Gastrocnemius medialis (tissue), 4 donors: ENCODE results near the gene MTX2. TPM values are rescaled to one million over a fixed set of nuclear protein-coding genes. Genes with fewer than 3 reads are reported as not detected.

Source experiments
- ATAC-seq, 2 donors: fragments of 150-250 bp; one replicate each; pipeline ENCODE4 v1.9.1; 2016
- DNase-seq, 2 donors: peaks; one replicate each; pipeline ENCODE4 v3.0.0-alpha.2; 2019
- H3K27ac ChIP-seq, 4 donors: fragments of 200-600 bp; sonication (generic); 1 replicate in 1 of 4; 2 replicates in 3 of 4; pipeline ENCODE4 v1.5.1; 2016 to 2018; ENCODE audit warnings: mild to moderate bottlenecking in 2 of 4, moderate library complexity in 1 of 4
- H3K27me3 ChIP-seq, 3 donors: fragments of 200-600 bp; sonication (generic) in 2 of 3; 1 replicate in 1 of 3; 2 replicates in 2 of 3; pipeline versions ENCODE4 v1.5.1 to v1.6.0; 2016 to 2019; ENCODE audit warnings: mild to moderate bottlenecking in 1 of 3, moderate library complexity in 1 of 3
- H3K36me3 ChIP-seq, 2 donors: fragments of 200-600 bp; sonication (generic) in 1 of 2; one replicate each; pipeline ENCODE4 v1.5.1; 2017 to 2018
- H3K4me1 ChIP-seq, 2 donors: fragments of 200-600 bp; sonication (generic) in 1 of 2; one replicate each; pipeline ENCODE4 v1.5.1; 2016 to 2017; ENCODE audit warnings: mild to moderate bottlenecking in 2 of 2
- H3K4me3 ChIP-seq, 4 donors: fragments of 200-600 bp; sonication (generic) in 3 of 4; 1 replicate in 1 of 4; 2 replicates in 3 of 4; pipeline ENCODE4 v1.5.1; 2016 to 2019; ENCODE audit warnings: mild to moderate bottlenecking in 2 of 4
- H3K9me3 ChIP-seq, 3 donors: fragments of 200-600 bp; sonication (generic) in 2 of 3; 1 replicate in 1 of 3; 2 replicates in 2 of 3; pipeline ENCODE4 v1.5.1; 2016 to 2019
- POLR2A ChIP-seq, 2 donors: fragments of 450-650 bp; IDR thresholded peaks; one replicate each; pipeline ENCODE4 v1.6.1; 2017; ENCODE audit warnings: antibody characterized with exemption in 2 of 2, mild to moderate bottlenecking in 2 of 2, moderate library complexity in 2 of 2
- in situ Hi-C, 4 donors: fragments of 200-750 bp; cut with MboI; loops; one replicate each; pipeline versions ENCODE4 v1.15.0 to v1.8.0; 2017; ENCODE audit warnings: low sequenced_read_pairs in 4 of 4
- intact Hi-C: fragments of 100-400 bp; cut with DNase I; formaldehyde crosslinking; loops from one replicate; pipeline ENCODE4 v1.15.1; 2023; ENCODE audit warnings: low total_unique reads
- total RNA-seq, 4 donors: library from RNA; depleted of rRNA; stranded (reverse); fragments of >200 nt; gene quantifications; one replicate each; pipeline versions ENCODE4 v1.1.0 to v1.2.3, GENCODE V29; 2016
- TF ChIP-seq, protein P1 (sequence below), 5 experiments: fragments of 450-650 bp in 3 of 5; fragments of 200-600 bp in 2 of 5; sonication (generic) in 2 of 5; IDR thresholded peaks in 4 of 5; conservative IDR thresholded peaks in 1 of 5; 1 replicate in 4 of 5; 2 replicates in 1 of 5; pipeline ENCODE4 v1.5.1; 2016 to 2019; ENCODE audit warnings: antibody characterized with exemption in 5 of 5, mild to moderate bottlenecking in 3 of 5, moderate library complexity in 3 of 5

The MTX2 gene
- total RNA-seq, 4 donors from 2014 or later, result 35.8 to 43.3 (median 39.1) TPM

DNA sequence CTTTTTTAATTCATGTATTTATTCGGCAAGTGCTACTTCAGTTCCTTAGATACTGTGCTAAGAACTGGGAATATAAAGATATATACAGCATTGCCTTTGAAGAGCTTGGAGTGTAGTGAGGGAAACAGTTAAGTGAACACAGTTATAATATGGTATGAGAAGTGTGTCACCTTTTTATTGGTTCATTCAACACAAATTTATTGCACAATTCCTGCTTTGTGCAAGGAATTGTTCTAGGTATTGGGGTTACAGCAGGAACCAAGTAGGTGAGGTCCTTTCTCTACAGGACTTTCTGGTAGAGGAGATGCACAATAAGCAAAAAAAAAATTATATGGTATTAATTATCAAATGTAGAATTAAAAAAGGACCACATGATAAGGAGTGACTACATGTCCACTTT, 65.5 kb downstream of the MTX2 start:
- in situ Hi-C loops, result no loop called here
- Histone ChIP-seq H3K4me1 (no peaks in the 10 kb centered on the region), H3K4me3 (no peak overlapping the region), H3K27ac (no peak overlapping the region), H3K36me3 (peaks cover 0 to 23% of the 10 kb centered on the region in 2 donors), H3K27me3 (no peaks in the 10 kb centered on the region), H3K9me3 (no peaks in the 10 kb centered on the region)
- intact Hi-C loops, result no loop called here
- DNase-seq (no peak), ATAC-seq (no peak)
- TF ChIP-seq, protein P1, sequence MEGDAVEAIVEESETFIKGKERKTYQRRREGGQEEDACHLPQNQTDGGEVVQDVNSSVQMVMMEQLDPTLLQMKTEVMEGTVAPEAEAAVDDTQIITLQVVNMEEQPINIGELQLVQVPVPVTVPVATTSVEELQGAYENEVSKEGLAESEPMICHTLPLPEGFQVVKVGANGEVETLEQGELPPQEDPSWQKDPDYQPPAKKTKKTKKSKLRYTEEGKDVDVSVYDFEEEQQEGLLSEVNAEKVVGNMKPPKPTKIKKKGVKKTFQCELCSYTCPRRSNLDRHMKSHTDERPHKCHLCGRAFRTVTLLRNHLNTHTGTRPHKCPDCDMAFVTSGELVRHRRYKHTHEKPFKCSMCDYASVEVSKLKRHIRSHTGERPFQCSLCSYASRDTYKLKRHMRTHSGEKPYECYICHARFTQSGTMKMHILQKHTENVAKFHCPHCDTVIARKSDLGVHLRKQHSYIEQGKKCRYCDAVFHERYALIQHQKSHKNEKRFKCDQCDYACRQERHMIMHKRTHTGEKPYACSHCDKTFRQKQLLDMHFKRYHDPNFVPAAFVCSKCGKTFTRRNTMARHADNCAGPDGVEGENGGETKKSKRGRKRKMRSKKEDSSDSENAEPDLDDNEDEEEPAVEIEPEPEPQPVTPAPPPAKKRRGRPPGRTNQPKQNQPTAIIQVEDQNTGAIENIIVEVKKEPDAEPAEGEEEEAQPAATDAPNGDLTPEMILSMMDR (IDR thresholded peaks at IDR 0.05 in 4 of 5, conservative IDR thresholded peaks at IDR 0.05 in 1 of 5), result no peak
- TF ChIP-seq POLR2A (IDR thresholded peaks at IDR 0.05), result no peak

DNA sequence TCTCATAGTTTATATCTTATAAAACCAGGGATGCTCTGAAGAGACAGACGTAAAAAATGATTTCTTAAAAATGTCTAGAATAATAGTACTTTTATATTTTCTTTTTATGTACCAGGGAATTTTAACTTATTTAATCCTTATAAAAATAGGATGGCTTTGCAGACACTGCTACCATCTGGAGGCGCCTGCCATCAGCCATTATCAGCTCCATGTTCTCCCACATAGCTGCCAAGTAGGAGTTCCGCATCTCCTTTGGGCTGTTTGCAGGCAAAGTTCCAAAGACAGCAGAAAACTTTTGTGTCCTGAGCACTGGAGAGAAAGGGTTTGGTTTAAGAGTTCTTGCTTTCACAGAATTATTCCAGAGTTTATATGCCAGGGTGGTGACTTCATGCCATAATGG, 69.2 kb downstream of the MTX2 start:
- Histone ChIP-seq H3K36me3 (peaks cover 0 to 13% of the 10 kb centered on the region in 2 donors), H3K4me3 (no peak overlapping the region), H3K9me3 (no peaks in the 10 kb centered on the region), H3K4me1 (no peaks in the 10 kb centered on the region), H3K27me3 (no peaks in the 10 kb centered on the region), H3K27ac (no peak overlapping the region)
- in situ Hi-C loops (no loop called here), intact Hi-C loops (no loop called here)
- ATAC-seq (no peak), DNase-seq (no peak)
- no peak for TF ChIP-seq POLR2A (IDR thresholded peaks at IDR 0.05)
- TF ChIP-seq, protein P1 (IDR thresholded peaks at IDR 0.05 in 4 of 5, conservative IDR thresholded peaks at IDR 0.05 in 1 of 5), result no peak

- Histone ChIP-seq H3K4me1 (no peaks in the 10 kb centered on the region), H3K4me3 (no peak overlapping the region), H3K36me3 (peaks cover 0 to 13% of the 10 kb centered on the region in 2 donors), H3K27me3 (no peaks in the 10 kb centered on the region), H3K27ac (no peak overlapping the region), H3K9me3 (no peaks in the 10 kb centered on the region)
- TF ChIP-seq, protein P1 (IDR thresholded peaks at IDR 0.05 in 4 of 5, conservative IDR thresholded peaks at IDR 0.05 in 1 of 5), result no peak
- TF ChIP-seq POLR2A (IDR thresholded peaks at IDR 0.05), result no peak
- intact Hi-C loops (no loop called here), in situ Hi-C loops (no loop called here)
- ATAC-seq (no peak), DNase-seq (no peak)
Observed at GRCh38 chr2:176339208-176339607, 70.0 kb downstream of the MTX2 start.

- Histone ChIP-seq H3K27me3 (no peaks in the 10 kb centered on the region), H3K4me3 (no peak overlapping the region), H3K9me3 (no peaks in the 10 kb centered on the region), H3K4me1 (no peaks in the 10 kb centered on the region), H3K36me3 (no peaks in the 10 kb centered on the region), H3K27ac (no peak overlapping the region)
- DNase-seq (no peak), ATAC-seq (no peak)
- in situ Hi-C loops (no loop called here), intact Hi-C loops (no loop called here)
- no peak for TF ChIP-seq POLR2A (IDR thresholded peaks at IDR 0.05)
- TF ChIP-seq, protein P1 (IDR thresholded peaks at IDR 0.05 in 4 of 5, conservative IDR thresholded peaks at IDR 0.05 in 1 of 5), result no peak
Observed at GRCh38 chr2:176356251-176356650, 87.0 kb downstream of the MTX2 start.

DNA sequence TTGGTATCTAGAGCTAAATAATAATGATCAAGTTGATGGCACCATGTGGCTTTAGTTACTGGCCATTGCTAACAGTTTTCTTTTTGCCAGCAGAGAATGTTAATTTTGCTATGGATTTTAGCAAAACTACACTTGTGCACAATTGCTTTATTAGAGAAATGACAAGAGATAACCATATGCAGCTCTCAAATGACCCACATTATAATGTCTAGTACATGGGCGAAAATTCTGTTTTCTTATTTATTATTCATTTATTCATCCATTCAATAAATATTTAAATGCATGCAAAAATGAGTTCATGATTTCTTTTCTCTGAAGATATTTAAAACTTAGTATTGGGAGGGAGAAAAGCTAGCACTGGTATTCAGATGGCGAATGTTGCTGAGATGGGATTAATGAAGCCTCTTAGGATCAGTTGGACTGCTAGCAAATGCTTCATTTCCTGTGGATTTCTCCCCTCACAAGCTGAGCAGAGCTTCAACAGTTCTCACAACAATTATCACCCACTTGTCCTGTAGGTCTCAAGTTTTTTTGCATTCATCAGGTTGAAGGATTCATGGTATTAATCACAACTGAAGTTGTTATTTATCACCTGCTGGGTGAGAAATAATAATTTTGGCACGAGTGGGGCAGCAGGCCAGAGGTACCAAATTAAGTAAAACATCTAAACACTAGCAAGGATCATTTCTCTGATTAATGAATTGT, 95.2 kb downstream of the MTX2 start:
- Histone ChIP-seq H3K4me3 (no peak overlapping the region), H3K27ac (no peak overlapping the region), H3K36me3 (no peaks in the 10 kb centered on the region), H3K9me3 (no peaks in the 10 kb centered on the region), H3K4me1 (no peaks in the 10 kb centered on the region), H3K27me3 (no peaks in the 10 kb centered on the region)
- no peak for TF ChIP-seq POLR2A (IDR thresholded peaks at IDR 0.05)
- TF ChIP-seq, protein P1 (IDR thresholded peaks at IDR 0.05 in 4 of 5, conservative IDR thresholded peaks at IDR 0.05 in 1 of 5), result no peak
- intact Hi-C loops, result no loop called here
- DNase-seq (no peak), ATAC-seq (no peak)
- in situ Hi-C loops, result no loop called here
